HG03139 (cell line): ENCODE measurements around the gene TLR5.
A peak's percentile ranks its signal among the peaks of the same experiment; 100 is the strongest.

ENCODE experiments used
- ATAC-seq: cut with Tn5 transposase; IDR thresholded peaks from one replicate; pipeline ENCODE4 v1.9.1; 2021; ENCODE audit not compliant: unreplicated experiment

TLR5 gene

DNA sequence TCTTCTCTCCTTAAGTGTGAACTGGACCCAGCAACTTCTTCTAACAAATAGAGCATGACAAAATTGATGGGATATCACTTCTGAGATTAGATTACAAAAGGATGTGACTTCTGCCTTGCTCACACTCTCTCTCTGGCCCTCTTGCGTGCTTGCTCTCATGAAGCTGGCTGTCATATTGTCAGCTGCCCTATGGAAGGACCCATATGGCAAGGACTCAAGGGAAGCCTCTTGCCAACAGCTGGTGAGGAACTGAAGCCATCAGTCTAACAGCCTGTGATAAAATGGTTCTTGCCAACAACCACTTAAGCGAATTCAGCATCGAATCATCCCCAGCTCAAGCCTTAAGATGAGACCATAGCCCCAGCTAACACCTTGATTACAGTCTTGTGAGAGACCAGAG lies 4.8 kb upstream of the TLR5 start:
- ATAC-seq = no peak

DNA sequence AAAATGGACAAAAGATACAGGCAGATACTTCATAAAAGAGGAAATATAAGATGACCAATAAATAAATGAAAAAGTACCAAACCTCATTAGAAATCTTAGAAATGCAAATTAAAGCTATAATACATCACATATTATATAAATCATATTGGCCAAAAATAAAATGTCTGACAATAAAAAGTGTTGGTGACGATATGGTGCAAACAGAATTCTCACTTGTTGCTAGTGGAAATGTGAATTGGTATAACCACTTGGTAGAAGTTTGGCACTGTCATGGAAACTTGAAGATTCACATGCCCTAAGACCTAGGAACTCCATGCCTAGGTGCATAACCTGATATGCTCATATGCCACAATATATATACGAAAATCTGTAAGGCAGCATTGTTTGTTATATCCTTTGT lies 4.4 kb upstream of the TLR5 start:
- ATAC-seq = no peak

DNA sequence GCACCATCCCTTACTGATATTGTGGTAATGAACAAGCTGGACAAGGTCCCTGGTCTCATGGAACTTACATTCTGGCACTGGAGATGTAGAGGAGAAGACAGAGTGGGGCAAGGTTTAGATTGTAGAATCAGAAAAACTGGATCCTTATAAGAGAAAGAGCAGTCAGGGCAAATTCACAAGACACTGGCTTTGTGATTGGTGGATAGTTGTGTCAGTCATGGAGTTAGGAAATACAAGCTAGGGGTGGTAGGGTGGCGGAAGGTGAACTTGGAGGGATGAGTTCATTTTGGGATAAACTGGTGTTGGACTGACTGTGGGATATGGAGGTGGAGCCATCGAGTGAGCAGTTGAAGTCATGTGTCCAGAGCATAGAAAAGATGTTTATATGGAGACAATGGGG lies 3.7 kb upstream of the TLR5 start:
- no peak for ATAC-seq

DNA sequence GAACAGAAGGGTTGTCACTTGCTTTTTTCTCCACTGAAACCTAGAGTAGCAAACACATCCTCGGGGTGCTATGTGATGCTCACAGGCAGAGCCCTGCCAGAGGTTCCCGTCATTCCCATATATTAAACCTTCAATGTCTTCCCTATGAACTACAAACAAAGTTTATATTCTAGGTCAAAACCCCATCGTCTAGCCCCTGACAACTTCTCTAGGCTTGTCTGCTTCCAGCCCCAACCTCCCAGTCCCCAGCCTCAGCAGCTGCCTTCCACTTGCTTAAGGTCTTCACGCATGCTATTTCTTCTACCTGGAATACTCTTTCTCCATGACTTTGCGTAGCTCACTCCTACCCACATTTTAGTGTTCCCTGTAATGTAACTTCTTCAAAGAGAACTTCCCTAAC lies 1.9 kb upstream of the TLR5 start:
- ATAC-seq = no peak

DNA sequence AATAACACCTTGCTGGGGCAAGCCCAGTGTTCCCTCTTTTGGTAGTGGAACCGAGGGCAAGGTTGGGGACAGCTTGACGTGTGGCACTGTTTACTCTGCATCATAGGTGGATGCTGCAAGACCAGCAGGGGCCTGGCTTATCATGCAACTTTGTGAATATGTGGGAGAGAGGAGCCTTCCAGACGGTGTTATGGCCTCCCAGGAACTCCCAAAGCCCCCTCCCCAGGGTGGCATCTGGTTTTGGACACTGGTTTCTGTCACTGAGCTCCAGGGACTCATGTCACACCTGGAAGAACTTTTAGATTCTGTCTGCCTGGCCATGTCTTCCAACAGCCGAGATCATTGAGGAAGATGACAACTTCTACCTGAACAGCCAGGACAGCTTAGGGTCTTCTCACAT lies 1.4 kb upstream of the TLR5 start:
- ATAC-seq = no peak

DNA sequence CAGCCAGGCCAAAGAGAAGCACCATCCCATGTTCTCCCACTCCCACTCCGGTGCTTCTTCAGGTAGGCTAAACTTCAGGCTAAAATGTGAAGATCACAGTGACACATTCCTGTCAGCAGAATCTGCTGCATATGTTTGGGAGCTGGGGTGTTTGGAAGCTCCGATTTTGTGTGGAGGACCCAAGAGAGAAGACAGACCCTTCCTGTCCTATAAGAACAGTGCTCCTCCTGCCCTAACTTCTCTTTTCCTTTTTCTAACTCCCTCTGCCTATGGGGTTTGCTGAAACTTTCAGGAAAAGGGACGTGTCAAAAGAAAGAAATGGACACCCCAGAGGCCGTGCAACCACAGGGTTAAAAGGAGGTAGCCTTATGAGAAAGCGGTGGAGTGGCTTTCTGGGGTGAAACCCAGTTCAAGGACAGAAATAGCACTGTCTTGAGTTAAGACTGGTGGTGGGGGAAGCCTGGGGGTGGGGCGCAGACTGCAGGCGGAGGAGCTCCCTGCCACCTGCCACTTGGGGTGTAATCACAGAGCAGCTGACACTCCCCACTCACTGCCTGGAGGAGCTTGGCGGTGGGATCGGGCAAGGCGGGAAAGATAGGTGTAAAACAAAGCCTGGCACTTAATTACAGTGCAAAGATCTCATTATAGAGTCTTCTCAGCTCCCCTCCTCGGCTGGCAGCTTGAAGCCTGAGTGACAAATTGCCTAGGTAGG lies 645 bp upstream of the TLR5 start:
- no peak for ATAC-seq

DNA sequence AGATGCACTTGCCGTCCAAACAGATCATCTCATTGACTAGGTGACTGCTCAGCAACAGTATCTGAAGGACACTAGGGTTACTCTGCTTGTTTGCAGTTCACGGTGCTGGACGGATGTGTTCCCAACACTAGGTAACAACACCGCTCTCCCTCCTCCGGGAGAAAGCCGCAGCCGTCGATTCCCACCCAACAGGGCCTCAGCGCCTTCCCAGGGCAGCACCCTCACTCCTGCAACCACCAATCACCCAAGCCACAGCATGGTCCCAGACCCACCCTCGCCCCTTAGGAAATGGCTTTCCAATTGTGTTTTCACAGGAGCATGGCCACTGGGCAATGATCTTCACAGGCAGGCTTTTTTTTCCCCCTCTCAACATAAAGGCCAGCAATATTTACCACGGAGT lies 779 bp downstream of the TLR5 start:
- no peak for ATAC-seq

DNA sequence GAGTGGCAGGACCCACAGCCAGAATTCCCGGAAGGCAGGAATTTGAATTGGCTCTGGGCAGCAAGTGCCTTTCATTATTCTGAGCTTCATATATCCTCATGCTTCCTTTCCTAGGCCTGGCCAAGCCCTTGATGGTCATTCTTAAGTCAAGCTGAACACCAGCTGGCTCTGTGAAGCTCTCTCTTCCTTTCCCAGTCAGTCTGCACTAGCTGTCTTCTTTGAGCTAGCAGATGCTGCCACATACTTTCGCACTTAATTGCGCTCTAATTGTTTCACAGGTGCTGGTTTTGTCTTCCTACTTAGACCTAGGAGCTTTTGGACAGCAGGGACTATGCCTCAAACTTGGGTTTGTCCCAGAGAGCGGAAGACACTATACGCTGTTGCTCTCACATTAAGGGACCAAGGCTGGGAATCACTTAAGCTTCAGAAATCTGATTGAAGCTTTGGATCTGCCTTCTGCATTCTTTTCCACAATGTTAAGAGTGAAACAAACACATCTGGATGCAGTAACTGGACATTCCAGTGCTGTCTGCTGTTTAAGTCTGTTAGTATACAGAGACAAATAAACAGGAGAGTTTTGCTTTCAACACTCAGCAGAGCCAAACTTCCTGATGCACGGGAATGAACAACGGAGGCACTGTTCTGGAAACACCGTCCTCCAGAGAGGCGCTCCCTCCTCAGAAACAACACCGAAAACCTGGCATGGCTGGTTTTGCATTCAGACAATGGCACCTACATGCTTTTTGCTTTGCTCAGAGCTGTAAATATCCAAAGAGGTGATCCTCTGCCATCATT lies 2.2 kb downstream of the TLR5 start:
- ATAC-seq = no peak

DNA sequence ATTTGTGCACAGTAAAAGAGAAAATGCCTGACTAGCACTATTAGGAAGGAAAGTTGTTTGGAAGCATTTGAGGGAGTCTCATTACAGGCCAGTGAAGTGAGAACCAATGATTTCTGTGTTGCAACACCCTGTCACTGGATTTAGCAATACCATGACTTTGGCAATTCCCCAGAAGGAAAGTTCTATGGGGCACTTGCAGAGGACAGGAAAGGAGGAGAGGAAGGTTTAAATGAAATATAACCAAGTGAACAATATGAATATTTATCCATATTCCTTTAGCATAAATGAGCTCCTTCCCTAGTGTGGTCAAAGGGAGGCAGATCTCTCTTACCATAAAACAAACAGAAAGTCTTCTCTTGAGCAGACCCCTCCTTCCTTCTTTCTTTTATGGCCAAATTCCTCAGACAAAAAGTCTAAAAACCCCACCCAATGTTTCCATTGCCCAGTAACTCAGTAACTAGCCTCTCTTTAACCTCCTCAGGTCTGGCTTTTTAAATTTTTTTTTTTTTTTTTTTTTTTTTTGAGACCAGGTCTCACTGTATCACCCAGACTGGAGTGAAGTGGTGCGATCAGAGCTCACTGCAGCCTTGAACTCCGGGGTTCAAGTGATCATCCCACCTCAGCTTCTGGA lies 5.5 kb downstream of the TLR5 start:
- ATAC-seq = no peak

DNA sequence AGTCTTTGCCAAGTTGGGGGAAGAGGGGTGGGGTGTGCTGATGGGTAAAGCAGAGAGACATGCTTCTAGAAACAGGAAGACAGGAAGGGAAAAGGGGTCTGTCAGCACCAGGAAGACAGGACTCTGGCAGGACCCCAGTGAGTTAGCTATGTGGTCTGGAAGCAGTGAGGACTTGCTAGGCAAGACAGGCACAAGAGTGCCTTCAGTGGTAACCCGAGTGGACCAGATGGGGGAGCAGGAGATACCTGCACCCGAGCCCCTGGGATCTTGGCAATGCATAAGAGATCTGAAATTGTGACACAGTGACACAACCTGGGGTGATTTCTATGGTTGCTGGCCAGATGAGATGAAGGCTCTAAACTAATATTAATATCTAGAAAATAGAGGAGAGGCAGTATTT lies 7.0 kb downstream of the TLR5 start:
- no peak for ATAC-seq

DNA sequence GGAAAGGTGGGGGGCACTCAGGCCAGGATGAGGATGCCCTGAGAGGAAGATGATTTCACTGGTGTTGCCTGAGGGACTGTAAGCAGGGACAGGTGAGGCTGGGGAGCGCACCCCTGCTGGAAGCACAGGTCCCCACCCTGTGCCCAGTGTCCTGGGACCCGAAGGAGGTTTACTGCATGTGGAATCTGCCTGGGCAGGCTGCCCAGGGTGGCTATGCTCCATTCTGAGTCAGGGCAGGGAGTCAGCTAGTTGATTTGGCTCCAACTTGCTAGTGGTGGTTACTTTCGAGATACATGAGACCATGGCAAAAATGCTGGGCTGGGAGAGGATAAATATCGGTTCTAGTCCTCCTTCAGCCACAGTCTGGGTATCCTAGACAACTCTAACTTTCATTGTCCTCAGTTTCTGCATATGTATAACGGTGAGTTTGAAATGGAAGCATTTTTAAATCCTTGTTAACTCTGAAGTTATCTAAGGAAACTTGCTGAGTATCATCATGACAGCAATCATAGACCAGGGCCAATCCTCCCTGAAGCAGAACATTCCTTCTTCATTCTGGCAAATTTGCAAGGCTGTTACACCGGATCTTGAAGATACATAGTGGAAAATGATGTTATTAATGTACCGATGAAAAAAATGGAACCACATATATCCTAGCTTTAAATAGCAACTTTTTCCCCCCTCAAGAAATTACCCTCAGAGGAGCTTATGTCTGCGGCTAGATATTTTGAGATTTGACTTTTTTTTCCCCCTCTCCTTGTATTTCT lies 7.7 kb downstream of the TLR5 start:
- no peak for ATAC-seq

DNA sequence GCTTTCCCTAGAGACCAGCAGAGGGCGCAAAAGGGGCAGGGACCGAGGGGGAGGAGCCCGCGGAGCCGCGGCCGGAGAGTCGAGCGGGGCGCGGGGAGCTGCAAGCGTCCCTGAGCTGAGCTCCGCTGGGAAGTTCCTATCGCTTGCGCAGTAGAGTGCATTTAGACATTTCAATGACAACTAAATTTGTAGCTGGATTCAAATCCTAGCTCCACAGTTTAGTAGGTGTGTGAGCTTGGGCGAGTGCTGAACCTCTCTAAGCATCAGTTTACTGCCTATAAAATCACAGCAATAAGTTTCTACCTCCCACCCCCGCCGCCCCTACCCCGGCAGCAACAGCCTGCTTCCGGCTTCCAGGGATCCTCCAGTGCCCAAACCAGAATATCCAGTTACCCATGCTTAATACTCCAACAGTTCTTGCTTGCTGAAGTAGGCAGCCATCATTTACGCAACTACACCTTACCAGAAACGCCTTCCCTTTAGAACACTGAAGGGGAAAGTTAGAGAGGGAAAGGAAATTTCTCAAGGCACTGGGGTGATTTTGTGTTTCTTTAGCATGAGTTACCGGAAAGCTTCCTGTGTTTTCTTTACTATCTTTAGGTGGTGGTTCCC lies 9.1 kb downstream of the TLR5 start:
- ATAC-seq = peak; percentile 83

DNA sequence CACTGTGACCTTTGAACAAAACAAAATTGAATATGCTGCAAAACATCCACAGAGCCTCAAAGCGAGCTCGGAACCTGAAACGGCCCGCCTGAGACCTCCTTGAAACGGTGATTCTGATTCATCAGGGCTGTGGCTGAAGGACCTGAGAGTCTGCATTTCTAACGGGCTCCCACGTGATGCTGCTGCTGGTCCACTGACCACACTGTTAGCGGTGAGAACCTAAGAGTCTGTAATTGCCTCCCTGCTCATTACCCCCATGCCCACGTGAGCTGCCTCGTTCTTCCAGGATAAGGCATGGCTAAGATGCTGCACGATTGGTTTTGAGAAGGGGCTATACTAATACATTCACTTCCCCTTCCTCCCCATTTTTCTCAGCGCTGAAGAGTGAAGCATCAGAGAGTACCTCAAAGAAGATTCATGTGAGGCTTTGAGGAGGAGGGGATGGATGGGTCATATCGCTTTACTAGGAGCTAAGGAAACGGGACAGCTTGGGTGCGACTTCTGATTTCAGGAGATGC lies 9.7 kb downstream of the TLR5 start:
- no peak for ATAC-seq

DNA sequence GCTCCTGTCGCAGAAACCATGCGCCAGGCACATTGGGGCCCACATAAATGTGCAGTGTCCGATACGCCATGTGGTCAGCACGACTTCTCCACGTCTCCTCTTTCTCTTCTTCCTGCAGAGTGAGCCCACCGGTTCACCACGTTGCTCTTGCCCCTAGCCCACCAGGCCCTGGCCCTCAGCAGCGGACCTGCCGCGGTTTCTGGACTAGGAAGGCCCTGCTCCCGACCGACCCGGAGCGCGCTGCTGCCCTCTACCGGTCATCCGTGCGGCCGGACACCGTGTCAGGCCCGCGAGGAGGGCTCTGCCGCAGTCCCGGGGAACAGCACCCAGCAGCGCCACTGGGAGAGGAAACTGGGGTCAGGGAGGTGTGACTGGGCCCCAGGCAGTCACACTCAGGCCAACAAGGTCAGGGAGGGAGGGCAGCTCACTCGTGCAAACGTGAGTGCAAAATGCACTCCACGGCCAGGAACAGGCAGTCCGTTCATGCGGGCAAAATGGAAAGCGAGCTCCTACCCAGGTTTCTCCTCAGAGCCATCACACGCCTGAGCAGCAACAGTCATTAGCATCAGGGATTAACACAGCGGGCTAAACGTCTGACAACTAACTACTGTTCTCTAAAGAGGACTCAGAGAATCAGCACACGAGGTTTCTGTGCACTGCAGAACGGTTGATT lies 13.7 kb downstream of the TLR5 start:
- ATAC-seq = peak; percentile 71

DNA sequence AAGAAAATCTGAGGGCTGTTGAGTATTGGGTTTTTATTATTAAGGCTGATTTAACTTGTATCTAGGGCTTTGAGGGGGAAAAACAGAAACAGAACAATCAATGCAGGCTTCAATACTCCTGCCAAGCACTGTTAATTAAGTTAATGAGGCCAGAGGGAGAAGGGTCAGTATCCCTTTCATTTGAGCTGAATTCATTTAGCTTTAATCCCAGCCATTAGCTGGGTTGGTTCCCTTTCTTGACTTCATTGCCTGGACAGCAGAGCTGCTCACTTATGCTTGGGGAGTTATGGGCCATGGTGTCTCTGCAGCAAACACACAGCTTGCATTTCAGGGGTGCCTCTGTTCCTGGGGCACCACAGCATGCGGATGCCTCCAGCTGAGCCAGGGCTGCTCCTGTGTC lies 16.3 kb downstream of the TLR5 start:
- no peak for ATAC-seq

DNA sequence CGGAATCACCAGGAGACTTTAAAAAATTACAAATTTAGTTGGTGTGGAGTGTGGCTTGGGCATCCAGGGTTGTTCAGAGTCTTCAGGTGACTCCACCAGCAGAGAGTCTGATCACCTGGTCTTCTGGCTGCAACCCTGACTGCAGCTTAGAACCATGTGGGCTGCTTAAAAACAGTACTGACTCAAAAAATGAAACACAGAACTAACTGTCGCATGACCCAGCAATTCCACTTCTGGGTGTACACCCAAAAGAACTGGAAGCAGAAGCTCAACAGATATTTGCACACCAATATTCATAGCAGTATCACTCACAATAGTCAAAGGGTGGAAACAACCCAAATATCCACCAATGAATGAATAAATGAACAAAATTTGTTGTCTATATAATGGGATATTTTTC lies 17.3 kb downstream of the TLR5 start:
- no peak for ATAC-seq

DNA sequence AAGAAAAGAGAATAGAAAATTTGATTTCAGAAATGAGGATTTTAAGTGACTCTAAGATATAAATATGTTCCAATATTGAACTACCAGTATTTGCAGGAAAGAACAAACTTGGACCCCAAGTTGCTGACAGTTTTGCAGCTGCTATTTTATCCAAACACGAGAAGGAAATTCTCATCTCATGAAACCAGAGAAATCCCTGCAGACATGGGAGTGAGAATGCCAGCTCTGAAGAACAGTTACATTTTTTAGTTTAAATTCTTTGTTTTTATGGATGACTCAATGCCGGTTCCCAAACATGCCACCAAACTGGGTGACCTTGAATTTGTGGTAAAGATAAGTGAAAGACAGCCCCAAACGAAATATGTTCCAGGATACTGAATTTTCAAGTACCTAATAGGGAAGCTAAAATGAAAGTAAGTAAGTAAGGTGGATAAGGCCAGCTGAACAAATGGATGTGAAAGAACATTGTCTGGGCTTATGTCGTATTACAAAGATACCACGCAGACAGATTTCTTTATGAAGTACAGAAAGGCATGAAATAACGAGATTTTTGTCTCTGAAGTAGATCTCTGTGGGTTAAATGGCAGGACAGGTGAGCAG lies 19.9 kb downstream of the TLR5 start:
- ATAC-seq = no peak

DNA sequence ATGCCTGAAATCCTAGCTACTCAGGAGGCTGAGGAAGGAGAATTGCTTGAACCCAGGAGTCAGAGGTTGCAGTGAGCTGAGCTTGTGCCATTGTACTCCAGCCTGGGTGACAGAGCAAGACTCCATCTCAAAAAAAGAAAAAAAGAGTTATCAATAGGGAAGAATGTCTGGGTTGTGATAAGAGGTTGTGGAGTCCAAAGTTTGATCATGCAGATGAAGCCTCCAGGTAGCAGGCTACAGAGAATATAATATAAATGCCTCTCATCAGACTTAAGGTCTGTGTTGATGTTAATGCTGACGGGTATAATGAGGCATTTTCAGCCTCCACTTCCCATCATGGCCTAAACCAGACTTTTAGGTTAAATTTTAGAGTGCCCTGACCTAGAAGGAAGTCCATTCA lies 24.6 kb downstream of the TLR5 start:
- no peak for ATAC-seq

DNA sequence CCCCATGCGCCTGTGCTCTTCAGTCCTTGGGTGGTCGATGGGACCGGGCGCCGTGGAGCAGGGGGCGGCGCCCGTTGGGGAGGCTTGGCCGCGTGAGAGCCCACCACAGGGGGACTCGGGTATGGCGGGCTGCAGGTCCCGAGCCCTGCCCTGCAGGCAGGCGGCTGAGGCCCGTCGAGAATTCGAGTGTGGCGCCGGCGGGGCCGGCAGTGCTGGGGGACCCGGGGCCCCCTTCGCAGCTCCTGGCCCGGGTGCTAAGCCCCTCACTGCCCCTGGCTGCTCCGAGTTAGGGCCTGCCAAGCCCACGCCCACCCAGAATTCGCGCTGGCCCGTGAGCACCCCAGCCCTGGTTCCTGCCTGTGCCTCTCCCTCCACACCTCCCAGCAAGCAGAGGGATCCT lies 26.1 kb downstream of the TLR5 start:
- ATAC-seq = no peak

DNA sequence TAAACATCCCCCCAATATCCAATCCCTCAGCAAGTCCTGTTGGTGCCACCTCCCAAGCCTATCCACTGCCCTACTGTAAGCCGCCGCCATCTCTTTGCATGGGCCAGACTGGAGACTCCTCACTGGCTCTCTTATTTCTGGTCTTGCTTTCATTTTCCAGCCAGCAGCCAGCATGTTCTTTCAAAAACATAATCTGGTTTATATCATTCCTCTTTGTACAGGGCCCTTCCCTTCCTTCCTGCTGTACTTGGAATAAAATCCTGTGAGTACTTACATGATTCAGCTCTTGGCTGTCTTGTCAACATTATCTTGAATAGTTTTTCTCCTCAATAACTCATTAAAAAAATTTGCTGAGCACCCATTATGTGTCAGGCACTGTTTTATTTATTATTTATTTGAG lies 28.2 kb downstream of the TLR5 start:
- no peak for ATAC-seq
